Transverse colon (tissue), 4 donors: ENCODE data around the gene GNL2. TPM values are rescaled to one million over a fixed set of nuclear protein-coding genes. Genes with fewer than 3 reads are reported as not detected.

Experiments used
- DNase-seq: peaks from one replicate; pipeline ENCODE4 v3.0.0-alpha.2; 2019
- H3K27ac ChIP-seq, 4 donors: fragments of 200-600 bp; sonication (generic); 2 replicates each; pipeline ENCODE4 v1.5.1; 2016 to 2018; ENCODE audit warnings: inconsistent platforms in 4 of 4
- H3K27me3 ChIP-seq: fragments of 200-600 bp; sonication (generic); 2 replicates; pipeline ENCODE4 v1.5.1; 2017; ENCODE audit warnings: inconsistent platforms
- H3K36me3 ChIP-seq, 4 donors: fragments of 200-600 bp; sonication (generic); 2 replicates each; pipeline ENCODE4 v1.5.1; 2017 to 2019; ENCODE audit warnings: inconsistent platforms in 4 of 4
- H3K4me1 ChIP-seq, 4 donors: fragments of 200-600 bp; sonication (generic); 2 replicates each; pipeline ENCODE4 v1.5.1; 2017 to 2020; ENCODE audit warnings: inconsistent platforms in 4 of 4
- H3K4me3 ChIP-seq, 4 donors: fragments of 200-600 bp; sonication (generic); 1 replicate in 1 of 4; 2 replicates in 3 of 4; pipeline versions ENCODE4 v1.5.1 to v1.6.1; 2017 to 2019; ENCODE audit warnings: inconsistent platforms in 4 of 4
- H3K9me3 ChIP-seq, 2 donors: fragments of 200-600 bp; sonication (generic); 2 replicates each; pipeline ENCODE4 v1.5.1; 2017 to 2019; ENCODE audit warnings: inconsistent platforms in 2 of 2
- CTCF ChIP-seq, 5 experiments: fragments of 200-600 bp in 3 of 5; fragments of 450-650 bp in 2 of 5; sonication (generic) in 3 of 5; IDR thresholded peaks; 1 replicate in 2 of 5; 2 replicates in 3 of 5; pipeline ENCODE4 v1.5.1; 2016 to 2017; ENCODE audit warnings: antibody characterized with exemption in 5 of 5, inconsistent platforms in 3 of 5, mild to moderate bottlenecking in 2 of 5, moderate library complexity in 1 of 5
- EP300 ChIP-seq: sonication (generic); formaldehyde crosslinking; IDR thresholded peaks from one replicate; pipeline ENCODE4 v1.6.1; 2017; ENCODE audit warnings: antibody characterized with exemption, low read depth
- POLR2A ChIP-seq: fragments of 450-650 bp; IDR thresholded peaks from one replicate; pipeline ENCODE4 v1.6.1; 2016; ENCODE audit warnings: antibody characterized with exemption, mild to moderate bottlenecking, moderate library complexity
- POLR2AphosphoS5 ChIP-seq, 3 donors: sonication (generic); formaldehyde crosslinking; IDR thresholded peaks; one replicate each; pipeline ENCODE4 v1.6.1; 2016; ENCODE audit warnings: antibody characterized with exemption in 3 of 3
- WGBS, 2 donors: methylation state at CpG; one replicate each; pipeline ENCODE4 v1.1.5; 2018; ENCODE audit warnings: low coverage in 1 of 2; 5-methylcytosine and 5-hydroxymethylcytosine counted together
- in situ Hi-C, 4 donors: fragments of 200-750 bp; cut with MboI; loops; one replicate each; pipeline versions ENCODE4 v1.15.0 to v1.15.1; 2017; ENCODE audit warnings: low sequenced_read_pairs in 3 of 4, low pct_ligation_motif_present in 1 of 4, low pct_unique_long_range_greater_than_20kb in 1 of 4
- intact Hi-C: fragments of 100-400 bp; cut with DNase I; formaldehyde crosslinking; loops from one replicate; pipeline ENCODE4 v1.15.1; 2023; ENCODE audit warnings: low total_unique reads
- total RNA-seq, 4 donors: library from RNA; depleted of rRNA; stranded (reverse); fragments of >200 nt; gene quantifications; one replicate each; pipeline ENCODE4 v1.1.0, GENCODE V29; 2016

Gene GNL2
- total RNA-seq, 4 donors from 2014 or later: 33.5 to 58.4 (median 43.0) TPM

- intact Hi-C loops (no loop called here), in situ Hi-C loops (loop anchor here in 2 of 4 donors (10.0 kb wide), 1 partner anchor 78 kb away; no protein-coding TSS in a partner anchor)
- Histone ChIP-seq H3K9me3 (no peaks in the 10 kb centered on the region), H3K36me3 (no peaks in the 10 kb centered on the region), H3K4me1 (peaks cover 0 to 11% (median 3%) of the 10 kb centered on the region in 4 donors), H3K27me3 (peaks cover 5% of the 10 kb centered on the region), H3K4me3 (no peak overlapping the region), H3K27ac (peak overlapping the region in 3 of 4 donors; percentile 20 to 50 (median 30))
- 72% methylated on average over 14 of the region's 15 CpGs; no CpG with 5 or more reads in 1 of the 2 donors for WGBS, 2 donors
- no peak for TF ChIP-seq POLR2AphosphoS5 (IDR thresholded peaks at IDR 0.05)
- DNase-seq: no peak
Observed at GRCh38 chr1:37606481-37607263, 10.9 kb upstream of the GNL2 start.

GRCh38 chr1:37605806-37606474 is 10.2 kb upstream of the GNL2 start:
- peak overlapping the region in 3 of 4 donors; percentile 20 to 50 (median 30) for H3K27ac ChIP-seq
- intact Hi-C loops: no loop called here

GRCh38 chr1:37605061-37605650 is 9.4 kb upstream of the GNL2 start:
- in situ Hi-C loops: loop anchor here in 2 of 4 donors (10.0 kb wide), 1 partner anchor 80 kb away; no protein-coding TSS in a partner anchor
- no peak for DNase-seq
- TF ChIP-seq POLR2AphosphoS5 (IDR thresholded peaks at IDR 0.05) (no peak), POLR2A (no peak), EP300 (no peak), CTCF (IDR thresholded peaks at IDR 0.05) (no peak)
- Histone ChIP-seq H3K4me3 (no peak overlapping the region), H3K27me3 (peaks cover 5% of the 10 kb centered on the region), H3K36me3 (no peaks in the 10 kb centered on the region), H3K27ac (no peak overlapping the region), H3K4me1 (peaks cover 0 to 11% (median 3%) of the 10 kb centered on the region in 4 donors), H3K9me3 (no peaks in the 10 kb centered on the region)
- intact Hi-C loops: no loop called here
- WGBS, 2 donors: 67 to 77% methylated on average over 1 to 12 of the region's 12 CpGs

More at GRCh38 chr1:37605806-37606474, 10.2 kb upstream of the GNL2 start:
- no peaks in the 10 kb centered on the region for H3K9me3 ChIP-seq
- no peak for TF ChIP-seq POLR2A
- TF ChIP-seq EP300: no peak
- TF ChIP-seq POLR2AphosphoS5 (IDR thresholded peaks at IDR 0.05): no peak
- TF ChIP-seq CTCF (IDR thresholded peaks at IDR 0.05): no peak
- no peaks in the 10 kb centered on the region for H3K36me3 ChIP-seq
- peak; percentile 26 for DNase-seq
- peaks cover 5% of the 10 kb centered on the region for H3K27me3 ChIP-seq
- in situ Hi-C loops: loop anchor here in 2 of 4 donors (10.0 kb wide), 1 partner anchor 79 kb away; no protein-coding TSS in a partner anchor
- peaks cover 0 to 11% (median 3%) of the 10 kb centered on the region in 4 donors for H3K4me1 ChIP-seq
- 71 to 78% methylated on average over 5 to 9 of the region's 9 CpGs for WGBS, 2 donors
- no peak overlapping the region for H3K4me3 ChIP-seq

- Histone ChIP-seq H3K36me3 (no peaks in the 10 kb centered on the region), H3K27ac (no peak overlapping the region), H3K27me3 (peaks cover 5% of the 10 kb centered on the region), H3K4me3 (no peak overlapping the region), H3K9me3 (no peaks in the 10 kb centered on the region), H3K4me1 (peaks cover 0 to 11% (median 0%) of the 10 kb centered on the region in 4 donors)
- WGBS, 2 donors: 21 to 30% methylated on average over 4 to 8 of the region's 8 CpGs
- intact Hi-C loops: loop anchor here (5.0 kb wide), 1 partner anchor 79 kb away; no protein-coding TSS in a partner anchor
- in situ Hi-C loops: loop anchor here in 2 of 4 donors (10.0 kb wide), 1 partner anchor 82 kb away; no protein-coding TSS in a partner anchor
- peak; percentile 28 for DNase-seq
- no peak for TF ChIP-seq EP300
- peak; percentile 50 to 63 (median 59) for TF ChIP-seq CTCF (IDR thresholded peaks at IDR 0.05)
Observed at GRCh38 chr1:37602750-37603694, 7.3 kb upstream of the GNL2 start.
